ENCODE data around the gene TMED9. TPM values are rescaled to one million over a fixed set of nuclear protein-coding genes. Genes with fewer than 3 reads are reported as not detected.

TMED9 gene
- total RNA-seq, 4 donors from 2014 or later: 86.9 to 162 (median 115) TPM

GRCh38 chr5:177547736-177548135 is 44.3 kb upstream of the TMED9 start:
- Histone ChIP-seq H3K4me3 (replicated peaks in 1 of 3) (no peak overlapping the region), H3K27me3 (no peaks in the 10 kb centered on the region), H3K27ac (no peak overlapping the region), H3K36me3 (no peaks in the 10 kb centered on the region), H3K4me1 (peaks cover 4 to 29% of the 10 kb centered on the region in 2 donors), H3K9me3 (no peaks in the 10 kb centered on the region)
- intact Hi-C loops (cut with DNase I): no loop called here
- TF ChIP-seq POLR2A (IDR thresholded peaks at IDR 0.05) (no peak), CTCF (IDR thresholded peaks at IDR 0.05) (no peak)
- DNase-seq: no peak
- 77 to 78% methylated on average over 3 of the region's 3 CpGs for WGBS, 2 donors

GRCh38 chr5:177548495-177548894 is 43.5 kb upstream of the TMED9 start:
- no peak for DNase-seq
- no peaks in the 10 kb centered on the region for H3K9me3 ChIP-seq
- no peaks in the 10 kb centered on the region for H3K36me3 ChIP-seq
- H3K27ac ChIP-seq: no peak overlapping the region
- no peak overlapping the region for H3K4me3 ChIP-seq (replicated peaks in 1 of 3)
- no peaks in the 10 kb centered on the region for H3K27me3 ChIP-seq
- WGBS, 2 donors: 67 to 81% methylated on average over 1 of the region's 1 CpG
- peaks cover 11 to 35% of the 10 kb centered on the region in 2 donors for H3K4me1 ChIP-seq
- intact Hi-C loops (cut with DNase I): no loop called here
- TF ChIP-seq CTCF (IDR thresholded peaks at IDR 0.05) (no peak), POLR2A (IDR thresholded peaks at IDR 0.05) (no peak)

GRCh38 chr5:177550122-177550521 is 41.9 kb upstream of the TMED9 start:
- Histone ChIP-seq H3K4me1 (peaks cover 11 to 31% of the 10 kb centered on the region in 2 donors), H3K4me3 (replicated peaks in 1 of 3) (no peak overlapping the region), H3K9me3 (no peaks in the 10 kb centered on the region), H3K36me3 (no peaks in the 10 kb centered on the region), H3K27me3 (no peaks in the 10 kb centered on the region), H3K27ac (no peak overlapping the region)
- WGBS, 2 donors: 86% methylated on average over 1 of the region's 1 CpG
- intact Hi-C loops (cut with DNase I): no loop called here
- no peak for DNase-seq
- TF ChIP-seq POLR2A (IDR thresholded peaks at IDR 0.05) (no peak), CTCF (IDR thresholded peaks at IDR 0.05) (no peak)

- H3K9me3 ChIP-seq: no peaks in the 10 kb centered on the region
- no peaks in the 10 kb centered on the region for H3K27me3 ChIP-seq
- intact Hi-C loops (cut with DNase I): no loop called here
- peak overlapping the region in 2 of 3 donors; percentile 35 to 92 for H3K4me3 ChIP-seq (replicated peaks in 1 of 3)
- no peak for DNase-seq
- peaks cover 11 to 17% of the 10 kb centered on the region in 2 donors for H3K4me1 ChIP-seq
- no peaks in the 10 kb centered on the region for H3K36me3 ChIP-seq
- H3K27ac ChIP-seq: no peak overlapping the region
- WGBS, 2 donors: 57 to 60% methylated on average over 14 to 16 of the region's 16 CpGs
- TF ChIP-seq POLR2A (IDR thresholded peaks at IDR 0.05): no peak
- TF ChIP-seq CTCF (IDR thresholded peaks at IDR 0.05): no peak
These were observed 39.1 kb upstream of the TMED9 start for GRCh38 chr5:177552839-177553455.

- Histone ChIP-seq H3K27me3 (no peaks in the 10 kb centered on the region), H3K4me1 (peaks cover 11 to 13% of the 10 kb centered on the region in 2 donors), H3K4me3 (replicated peaks in 1 of 3) (peak overlapping the region; percentile 35 to 92 (median 61)), H3K9me3 (no peaks in the 10 kb centered on the region), H3K27ac (peak overlapping the region in 2 of 3 donors; percentile 57 to 75), H3K36me3 (no peaks in the 10 kb centered on the region)
- WGBS, 2 donors: 7% methylated on average over 3 of the region's 72 CpGs; no CpG with 5 or more reads in 1 of the 2 donors
- peak; percentile 30 to 38 for DNase-seq
- TF ChIP-seq POLR2A (IDR thresholded peaks at IDR 0.05) (no peak), CTCF (IDR thresholded peaks at IDR 0.05) (no peak)
- intact Hi-C loops (cut with DNase I): no loop called here
These were observed 38.2 kb upstream of the TMED9 start for GRCh38 chr5:177553671-177554429.

All from thyroid gland (tissue), 4 donors.